ENCODE data around the gene MYF5. TPM values are rescaled to one million over a fixed set of nuclear protein-coding genes. Genes with fewer than 3 reads are reported as not detected.
"Not testable (repeated sequence)": the region's sequence is repeated elsewhere in the genome, so short reads cannot be mapped to it uniquely, and the experiment has no call there.

MYF5 gene
- total RNA-seq, result not detected

GRCh38 chr12:80716696-80717469, at the start of gene MYF5:
MYF5 (plus strand) TSS chr12:80716912; CDS start chr12:80717064, 152 bp downstream.
- H3K27ac Mint-ChIP-seq, result no peak within 1 kb of the TSS
- peaks cover 12 to 28% of the 10 kb centered on the region in 2 donors for H3K27me3 Mint-ChIP-seq
- no peak within 1 kb of the TSS for H3K4me3 Mint-ChIP-seq
- no peaks in the 10 kb centered on the region for H3K9me3 Mint-ChIP-seq
- H3K36me3 Mint-ChIP-seq, result peaks cover 5% of the 10 kb centered on the region
- no peaks in the 10 kb centered on the region for H3K4me1 Mint-ChIP-seq (ENCODE audit: low read depth in 2 of 2)
- ATAC-seq (peak in 1 of 2 donors; percentile 48), DNase-seq (ENCODE audit: low spot score) (no peak)

- H3K27ac Mint-ChIP-seq, result no peak overlapping the region
- H3K4me1 Mint-ChIP-seq (ENCODE audit: low read depth in 2 of 2), result no peaks in the 10 kb centered on the region
- ATAC-seq (no peak), DNase-seq (ENCODE audit: low spot score) (no peak)
- peaks cover 9% of the 10 kb centered on the region for H3K9me3 Mint-ChIP-seq
- no peak overlapping the region for H3K4me3 Mint-ChIP-seq
- H3K27me3 Mint-ChIP-seq, result no peaks in the 10 kb centered on the region
- H3K36me3 Mint-ChIP-seq, result no peaks in the 10 kb centered on the region
These were observed 46.5 kb upstream of the MYF5 start for GRCh38 chr12:80670214-80670613.

GRCh38 chr12:80676042-80676636, 40.6 kb upstream of the MYF5 start:
- DNase-seq (ENCODE audit: low spot score); H3K36me3 Mint-ChIP-seq; H3K27ac Mint-ChIP-seq; H3K27me3 Mint-ChIP-seq; H3K4me3 Mint-ChIP-seq; H3K4me1 Mint-ChIP-seq (ENCODE audit: low read depth in 2 of 2); H3K9me3 Mint-ChIP-seq; ATAC-seq: not testable (repeated sequence)

- ATAC-seq, result no peak
- no peaks in the 10 kb centered on the region for H3K27me3 Mint-ChIP-seq
- H3K36me3 Mint-ChIP-seq, result no peaks in the 10 kb centered on the region
- peaks cover 5% of the 10 kb centered on the region for H3K9me3 Mint-ChIP-seq
- no peak for DNase-seq (ENCODE audit: low spot score)
- no peaks in the 10 kb centered on the region for H3K4me1 Mint-ChIP-seq (ENCODE audit: low read depth in 2 of 2)
- H3K4me3 Mint-ChIP-seq, result no peak overlapping the region
- H3K27ac Mint-ChIP-seq, result no peak overlapping the region
These were observed 39.9 kb upstream of the MYF5 start for GRCh38 chr12:80676856-80677255.

GRCh38 chr12:80677994-80678393, 38.7 kb upstream of the MYF5 start:
- H3K9me3 Mint-ChIP-seq, result peaks cover 5% of the 10 kb centered on the region
- H3K4me3 Mint-ChIP-seq, result no peak overlapping the region
- ATAC-seq, result no peak
- no peaks in the 10 kb centered on the region for H3K27me3 Mint-ChIP-seq
- H3K4me1 Mint-ChIP-seq (ENCODE audit: low read depth in 2 of 2), result no peaks in the 10 kb centered on the region
- DNase-seq (ENCODE audit: low spot score), result no peak
- H3K27ac Mint-ChIP-seq, result no peak overlapping the region
- H3K36me3 Mint-ChIP-seq, result no peaks in the 10 kb centered on the region

- no peak overlapping the region for H3K4me3 Mint-ChIP-seq
- no peak overlapping the region for H3K27ac Mint-ChIP-seq
These were observed 37.2 kb upstream of the MYF5 start for GRCh38 chr12:80679346-80680131.

GRCh38 chr12:80681287-80681686, 35.4 kb upstream of the MYF5 start:
- ATAC-seq (no peak), DNase-seq (ENCODE audit: low spot score) (no peak)
- Mint-ChIP-seq H3K4me3 (no peak overlapping the region), H3K4me1 (ENCODE audit: low read depth in 2 of 2) (no peaks in the 10 kb centered on the region), H3K9me3 (peaks cover 2% of the 10 kb centered on the region), H3K27ac (no peak overlapping the region), H3K36me3 (no peaks in the 10 kb centered on the region), H3K27me3 (no peaks in the 10 kb centered on the region)

More at GRCh38 chr12:80679346-80680131, 37.2 kb upstream of the MYF5 start:
- no peaks in the 10 kb centered on the region for H3K4me1 Mint-ChIP-seq (ENCODE audit: low read depth in 2 of 2)
- DNase-seq (ENCODE audit: low spot score), result no peak
- peaks cover 5% of the 10 kb centered on the region for H3K9me3 Mint-ChIP-seq
- no peaks in the 10 kb centered on the region for H3K36me3 Mint-ChIP-seq
- no peak for ATAC-seq
- H3K27me3 Mint-ChIP-seq, result no peaks in the 10 kb centered on the region

GRCh38 chr12:80681786-80682185, 34.9 kb upstream of the MYF5 start:
- Mint-ChIP-seq H3K27me3 (no peaks in the 10 kb centered on the region), H3K4me1 (ENCODE audit: low read depth in 2 of 2) (no peaks in the 10 kb centered on the region), H3K4me3 (no peak overlapping the region), H3K9me3 (peaks cover 6% of the 10 kb centered on the region), H3K27ac (no peak overlapping the region), H3K36me3 (no peaks in the 10 kb centered on the region)
- ATAC-seq, result no peak
- DNase-seq (ENCODE audit: low spot score), result no peak

- DNase-seq (ENCODE audit: low spot score) (no peak), ATAC-seq (no peak)
- Mint-ChIP-seq H3K27me3 (no peaks in the 10 kb centered on the region), H3K27ac (no peak overlapping the region), H3K4me3 (no peak overlapping the region), H3K9me3 (peaks cover 7% of the 10 kb centered on the region), H3K36me3 (no peaks in the 10 kb centered on the region), H3K4me1 (ENCODE audit: low read depth in 2 of 2) (no peaks in the 10 kb centered on the region)
These were observed 32.6 kb upstream of the MYF5 start for GRCh38 chr12:80684077-80684495.

GRCh38 chr12:80690090-80690489, 26.6 kb upstream of the MYF5 start:
- peaks cover 13% of the 10 kb centered on the region for H3K9me3 Mint-ChIP-seq
- DNase-seq (ENCODE audit: low spot score) (no peak), ATAC-seq (no peak)
- H3K27me3 Mint-ChIP-seq, result no peaks in the 10 kb centered on the region
- H3K4me3 Mint-ChIP-seq, result no peak overlapping the region
- no peaks in the 10 kb centered on the region for H3K4me1 Mint-ChIP-seq (ENCODE audit: low read depth in 2 of 2)
- no peak overlapping the region for H3K27ac Mint-ChIP-seq
- H3K36me3 Mint-ChIP-seq, result no peaks in the 10 kb centered on the region

GRCh38 chr12:80690513-80690912, 26.2 kb upstream of the MYF5 start:
- Mint-ChIP-seq H3K27ac (no peak overlapping the region), H3K27me3 (no peaks in the 10 kb centered on the region), H3K9me3 (peaks cover 13% of the 10 kb centered on the region)

GRCh38 chr12:80692114-80692513, 24.6 kb upstream of the MYF5 start:
- Mint-ChIP-seq H3K4me3 (no peak overlapping the region), H3K4me1 (ENCODE audit: low read depth in 2 of 2) (no peaks in the 10 kb centered on the region), H3K27me3 (no peaks in the 10 kb centered on the region), H3K9me3 (peaks cover 6% of the 10 kb centered on the region), H3K36me3 (no peaks in the 10 kb centered on the region), H3K27ac (no peak overlapping the region)
- ATAC-seq, result no peak
- no peak for DNase-seq (ENCODE audit: low spot score)

More at GRCh38 chr12:80690513-80690912, 26.2 kb upstream of the MYF5 start:
- no peaks in the 10 kb centered on the region for H3K4me1 Mint-ChIP-seq (ENCODE audit: low read depth in 2 of 2)
- H3K4me3 Mint-ChIP-seq, result no peak overlapping the region
- no peak for DNase-seq (ENCODE audit: low spot score)
- no peaks in the 10 kb centered on the region for H3K36me3 Mint-ChIP-seq
- ATAC-seq, result no peak

GRCh38 chr12:80697270-80697887, 19.3 kb upstream of the MYF5 start:
- H3K27me3 Mint-ChIP-seq, result no peaks in the 10 kb centered on the region
- H3K4me3 Mint-ChIP-seq, result no peak overlapping the region
- H3K36me3 Mint-ChIP-seq, result no peaks in the 10 kb centered on the region
- DNase-seq (ENCODE audit: low spot score) (no peak), ATAC-seq (no peak)
- H3K9me3 Mint-ChIP-seq, result peaks cover 4% of the 10 kb centered on the region
- no peak overlapping the region for H3K27ac Mint-ChIP-seq
- no peaks in the 10 kb centered on the region for H3K4me1 Mint-ChIP-seq (ENCODE audit: low read depth in 2 of 2)

Data from natural killer cell treated with Interleukin-12 subunit alpha and Interleukin-12 subunit beta and Interleukin-15 and Interleukin-18, amount 100 ng/mL, for 72 hours (primary cell).